Liver (tissue), 3 donors: ENCODE measurements around the gene CACNA1C.

ENCODE experiments used
- EGR1 ChIP-seq, 2 donors: IDR thresholded peaks; 2 replicates each; pipeline ENCODE4 v1.6.1; 2016 to 2018; ENCODE audit warnings: antibody characterized with exemption in 2 of 2, low read depth in 2 of 2
- GABPA ChIP-seq, 2 donors: IDR thresholded peaks in 1 of 2; conservative IDR thresholded peaks in 1 of 2; 2 replicates each; pipeline ENCODE4 v1.6.1; 2016; ENCODE audit warnings: antibody characterized with exemption in 2 of 2, mild to moderate bottlenecking in 1 of 2, moderate library complexity in 1 of 2
- JUND ChIP-seq, 2 donors: IDR thresholded peaks; 2 replicates each; pipeline ENCODE4 v1.6.1; 2016; ENCODE audit warnings: antibody characterized with exemption in 2 of 2
- RAD21 ChIP-seq, 2 donors: IDR thresholded peaks; 2 replicates each; pipeline ENCODE4 v1.6.1; 2016; ENCODE audit warnings: antibody characterized with exemption in 2 of 2, mild to moderate bottlenecking in 2 of 2
- RXRA ChIP-seq, 2 donors: IDR thresholded peaks; 2 replicates each; pipeline ENCODE4 v1.6.1; 2017 to 2018; ENCODE audit warnings: antibody characterized with exemption in 2 of 2, mild to moderate bottlenecking in 1 of 2
- SP1 ChIP-seq: IDR thresholded peaks from 2 replicates; pipeline ENCODE4 v1.6.1; 2018; ENCODE audit warnings: antibody characterized with exemption, mild to moderate bottlenecking
- TAF1 ChIP-seq: conservative IDR thresholded peaks from 2 replicates; pipeline ENCODE4 v1.6.1; 2016; ENCODE audit warnings: antibody characterized with exemption, mild to moderate bottlenecking
- TF ChIP-seq, protein P1 (sequence below): IDR thresholded peaks from 2 replicates; pipeline ENCODE4 v1.6.1; 2016; ENCODE audit warnings: antibody characterized with exemption
- TF ChIP-seq, protein P2 (sequence below): fragments of 150-350 bp; IDR thresholded peaks from 2 replicates; pipeline ENCODE4 v1.5.1; 2017; ENCODE audit warnings: improper control_type of control experiment, low read depth, low read length; ENCODE audit not compliant: missing input control
- TF ChIP-seq, protein P3 (sequence below): IDR thresholded peaks from 2 replicates; pipeline ENCODE4 v1.6.1; 2016; ENCODE audit warnings: antibody characterized with exemption, mild to moderate bottlenecking
- TF ChIP-seq, protein P4 (sequence below): IDR thresholded peaks from 2 replicates; pipeline ENCODE4 v1.6.1; 2016; ENCODE audit warnings: antibody characterized with exemption
- TF ChIP-seq, protein P5 (sequence below): IDR thresholded peaks from 2 replicates; pipeline ENCODE4 v1.6.1; 2016; ENCODE audit warnings: antibody characterized with exemption
- donor health status: healthy.
- donor health status: healthy.

DNA sequence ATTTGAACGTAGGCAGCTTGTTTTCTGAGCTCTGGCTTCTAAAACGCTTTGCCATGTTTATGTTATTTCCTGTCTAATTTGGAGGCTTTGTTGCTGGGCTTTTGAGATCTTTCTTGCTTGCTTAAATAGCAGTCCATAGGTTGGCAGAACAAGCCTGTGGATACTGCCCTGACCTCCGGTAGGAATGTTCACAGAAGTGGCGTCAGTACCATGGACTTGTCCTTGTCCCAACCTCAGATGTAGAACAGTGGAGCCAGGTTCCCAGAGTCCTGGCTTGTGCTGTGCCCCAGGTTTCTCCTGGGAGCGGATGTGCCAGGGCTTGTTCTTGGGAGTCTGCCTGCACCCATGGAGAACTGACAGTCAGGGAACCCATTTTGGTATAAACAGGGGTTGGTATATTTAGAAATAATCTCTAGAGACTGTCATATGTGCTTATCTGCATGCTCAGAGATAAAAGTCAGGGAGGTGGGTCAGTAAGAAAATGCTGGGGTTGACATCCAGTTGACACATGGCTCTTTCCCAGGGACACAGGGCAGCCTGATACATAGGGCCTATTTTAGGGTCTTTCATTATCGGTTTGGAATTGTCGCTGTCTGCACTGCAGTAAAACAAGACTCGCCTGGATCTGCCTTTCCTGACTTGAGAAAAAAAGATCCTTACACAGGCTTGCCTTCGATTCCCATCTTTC lies 22.9 kb downstream of the CACNA1C start:
- TF ChIP-seq, protein P1, sequence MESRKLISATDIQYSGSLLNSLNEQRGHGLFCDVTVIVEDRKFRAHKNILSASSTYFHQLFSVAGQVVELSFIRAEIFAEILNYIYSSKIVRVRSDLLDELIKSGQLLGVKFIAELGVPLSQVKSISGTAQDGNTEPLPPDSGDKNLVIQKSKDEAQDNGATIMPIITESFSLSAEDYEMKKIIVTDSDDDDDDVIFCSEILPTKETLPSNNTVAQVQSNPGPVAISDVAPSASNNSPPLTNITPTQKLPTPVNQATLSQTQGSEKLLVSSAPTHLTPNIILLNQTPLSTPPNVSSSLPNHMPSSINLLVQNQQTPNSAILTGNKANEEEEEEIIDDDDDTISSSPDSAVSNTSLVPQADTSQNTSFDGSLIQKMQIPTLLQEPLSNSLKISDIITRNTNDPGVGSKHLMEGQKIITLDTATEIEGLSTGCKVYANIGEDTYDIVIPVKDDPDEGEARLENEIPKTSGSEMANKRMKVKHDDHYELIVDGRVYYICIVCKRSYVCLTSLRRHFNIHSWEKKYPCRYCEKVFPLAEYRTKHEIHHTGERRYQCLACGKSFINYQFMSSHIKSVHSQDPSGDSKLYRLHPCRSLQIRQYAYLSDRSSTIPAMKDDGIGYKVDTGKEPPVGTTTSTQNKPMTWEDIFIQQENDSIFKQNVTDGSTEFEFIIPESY = no peak
- TF ChIP-seq, protein P2, sequence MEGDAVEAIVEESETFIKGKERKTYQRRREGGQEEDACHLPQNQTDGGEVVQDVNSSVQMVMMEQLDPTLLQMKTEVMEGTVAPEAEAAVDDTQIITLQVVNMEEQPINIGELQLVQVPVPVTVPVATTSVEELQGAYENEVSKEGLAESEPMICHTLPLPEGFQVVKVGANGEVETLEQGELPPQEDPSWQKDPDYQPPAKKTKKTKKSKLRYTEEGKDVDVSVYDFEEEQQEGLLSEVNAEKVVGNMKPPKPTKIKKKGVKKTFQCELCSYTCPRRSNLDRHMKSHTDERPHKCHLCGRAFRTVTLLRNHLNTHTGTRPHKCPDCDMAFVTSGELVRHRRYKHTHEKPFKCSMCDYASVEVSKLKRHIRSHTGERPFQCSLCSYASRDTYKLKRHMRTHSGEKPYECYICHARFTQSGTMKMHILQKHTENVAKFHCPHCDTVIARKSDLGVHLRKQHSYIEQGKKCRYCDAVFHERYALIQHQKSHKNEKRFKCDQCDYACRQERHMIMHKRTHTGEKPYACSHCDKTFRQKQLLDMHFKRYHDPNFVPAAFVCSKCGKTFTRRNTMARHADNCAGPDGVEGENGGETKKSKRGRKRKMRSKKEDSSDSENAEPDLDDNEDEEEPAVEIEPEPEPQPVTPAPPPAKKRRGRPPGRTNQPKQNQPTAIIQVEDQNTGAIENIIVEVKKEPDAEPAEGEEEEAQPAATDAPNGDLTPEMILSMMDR = no peak
- TF ChIP-seq RAD21 (IDR thresholded peaks at IDR 0.05) = no peak
- TF ChIP-seq SP1 = no peak
- TF ChIP-seq, protein P3, sequence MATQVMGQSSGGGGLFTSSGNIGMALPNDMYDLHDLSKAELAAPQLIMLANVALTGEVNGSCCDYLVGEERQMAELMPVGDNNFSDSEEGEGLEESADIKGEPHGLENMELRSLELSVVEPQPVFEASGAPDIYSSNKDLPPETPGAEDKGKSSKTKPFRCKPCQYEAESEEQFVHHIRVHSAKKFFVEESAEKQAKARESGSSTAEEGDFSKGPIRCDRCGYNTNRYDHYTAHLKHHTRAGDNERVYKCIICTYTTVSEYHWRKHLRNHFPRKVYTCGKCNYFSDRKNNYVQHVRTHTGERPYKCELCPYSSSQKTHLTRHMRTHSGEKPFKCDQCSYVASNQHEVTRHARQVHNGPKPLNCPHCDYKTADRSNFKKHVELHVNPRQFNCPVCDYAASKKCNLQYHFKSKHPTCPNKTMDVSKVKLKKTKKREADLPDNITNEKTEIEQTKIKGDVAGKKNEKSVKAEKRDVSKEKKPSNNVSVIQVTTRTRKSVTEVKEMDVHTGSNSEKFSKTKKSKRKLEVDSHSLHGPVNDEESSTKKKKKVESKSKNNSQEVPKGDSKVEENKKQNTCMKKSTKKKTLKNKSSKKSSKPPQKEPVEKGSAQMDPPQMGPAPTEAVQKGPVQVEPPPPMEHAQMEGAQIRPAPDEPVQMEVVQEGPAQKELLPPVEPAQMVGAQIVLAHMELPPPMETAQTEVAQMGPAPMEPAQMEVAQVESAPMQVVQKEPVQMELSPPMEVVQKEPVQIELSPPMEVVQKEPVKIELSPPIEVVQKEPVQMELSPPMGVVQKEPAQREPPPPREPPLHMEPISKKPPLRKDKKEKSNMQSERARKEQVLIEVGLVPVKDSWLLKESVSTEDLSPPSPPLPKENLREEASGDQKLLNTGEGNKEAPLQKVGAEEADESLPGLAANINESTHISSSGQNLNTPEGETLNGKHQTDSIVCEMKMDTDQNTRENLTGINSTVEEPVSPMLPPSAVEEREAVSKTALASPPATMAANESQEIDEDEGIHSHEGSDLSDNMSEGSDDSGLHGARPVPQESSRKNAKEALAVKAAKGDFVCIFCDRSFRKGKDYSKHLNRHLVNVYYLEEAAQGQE = no peak
- TF ChIP-seq EGR1 (IDR thresholded peaks at IDR 0.05; ENCODE audit: low read depth in 2 of 2) = no peak
- no peak for TF ChIP-seq JUND (IDR thresholded peaks at IDR 0.05)
- TF ChIP-seq, protein P4, sequence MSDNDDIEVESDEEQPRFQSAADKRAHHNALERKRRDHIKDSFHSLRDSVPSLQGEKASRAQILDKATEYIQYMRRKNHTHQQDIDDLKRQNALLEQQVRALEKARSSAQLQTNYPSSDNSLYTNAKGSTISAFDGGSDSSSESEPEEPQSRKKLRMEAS = no peak
- no peak for TF ChIP-seq RXRA (IDR thresholded peaks at IDR 0.05)
- TF ChIP-seq, protein P5, sequence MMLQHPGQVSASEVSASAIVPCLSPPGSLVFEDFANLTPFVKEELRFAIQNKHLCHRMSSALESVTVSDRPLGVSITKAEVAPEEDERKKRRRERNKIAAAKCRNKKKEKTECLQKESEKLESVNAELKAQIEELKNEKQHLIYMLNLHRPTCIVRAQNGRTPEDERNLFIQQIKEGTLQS = no peak
- no peak for TF ChIP-seq TAF1
- no peak for TF ChIP-seq GABPA (IDR thresholded peaks at IDR 0.05 in 1 of 2, conservative IDR thresholded peaks at IDR 0.05 in 1 of 2)
